Ishikawa (cell line): ENCODE data around the gene SLC24A2.

Experiments
- CEBPB ChIP-seq: IDR thresholded peaks from 2 replicates; pipeline ENCODE4 v1.6.1; 2012
- CREB1 ChIP-seq: IDR thresholded peaks from 2 replicates; pipeline ENCODE4 v1.6.1; 2012; ENCODE audit warnings: low read depth
- EGR1 ChIP-seq: IDR thresholded peaks from 2 replicates; pipeline ENCODE4 v1.6.1; 2012
- EP300 ChIP-seq: IDR thresholded peaks from 2 replicates; pipeline ENCODE4 v1.6.1; 2012; ENCODE audit warnings: borderline replicate concordance
- FOXM1 ChIP-seq: IDR thresholded peaks from 2 replicates; pipeline ENCODE4 v1.6.1; 2012; ENCODE audit warnings: low read depth, borderline replicate concordance
- NFIC ChIP-seq: IDR thresholded peaks from 2 replicates; pipeline ENCODE4 v1.6.1; 2012
- RAD21 ChIP-seq: IDR thresholded peaks from 2 replicates; pipeline ENCODE4 v1.6.1; 2012; ENCODE audit warnings: low read depth
- TAF1 ChIP-seq: IDR thresholded peaks from 2 replicates; pipeline ENCODE4 v1.6.1; 2012; ENCODE audit warnings: low read depth, mild to moderate bottlenecking
- TCF12 ChIP-seq: IDR thresholded peaks from 2 replicates; pipeline ENCODE4 v1.6.1; 2012; ENCODE audit warnings: low read depth
- TEAD4 ChIP-seq: IDR thresholded peaks from 2 replicates; pipeline ENCODE4 v1.6.1; 2012
- YY1 ChIP-seq: IDR thresholded peaks from 2 replicates; pipeline ENCODE4 v1.6.1; 2012; ENCODE audit warnings: low read depth
- ZBTB7A ChIP-seq: IDR thresholded peaks from 2 replicates; pipeline ENCODE4 v1.6.1; 2012; ENCODE audit warnings: low read depth
- TF ChIP-seq, protein P1 (sequence below): IDR thresholded peaks from 2 replicates; pipeline ENCODE4 v1.6.1; 2012
- TF ChIP-seq, protein P2 (sequence below): IDR thresholded peaks from 2 replicates; pipeline ENCODE4 v1.6.1; 2012
- TF ChIP-seq, protein P3 (sequence below): IDR thresholded peaks from 2 replicates; pipeline ENCODE4 v1.6.1; 2012; ENCODE audit warnings: low read depth, mild to moderate bottlenecking

The SLC24A2 gene

DNA sequence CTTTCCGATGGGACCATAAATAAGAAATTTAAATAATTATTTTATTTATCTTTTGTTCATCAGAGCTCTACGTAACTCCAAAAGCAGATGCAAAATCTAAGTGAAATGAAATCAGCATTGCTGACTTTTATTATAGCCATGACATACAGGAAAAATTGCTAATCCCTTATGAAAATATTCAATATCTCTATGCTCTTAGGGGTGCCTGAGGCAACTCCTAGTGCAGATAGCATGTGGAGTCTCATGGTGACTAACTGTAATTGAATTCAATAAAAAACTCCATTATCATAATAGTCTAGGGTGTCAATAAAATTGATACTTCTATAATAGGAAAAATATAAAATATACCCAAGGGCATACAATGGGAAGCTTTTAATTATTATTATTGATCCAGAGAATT lies 42.6 kb downstream of the SLC24A2 start:
- TF ChIP-seq TEAD4, result no peak
- TF ChIP-seq EP300, result no peak
- no peak for TF ChIP-seq NFIC
- TF ChIP-seq ZBTB7A, result no peak
- no peak for TF ChIP-seq YY1
- TF ChIP-seq TAF1, result no peak
- TF ChIP-seq RAD21, result no peak
- TF ChIP-seq, protein P1, sequence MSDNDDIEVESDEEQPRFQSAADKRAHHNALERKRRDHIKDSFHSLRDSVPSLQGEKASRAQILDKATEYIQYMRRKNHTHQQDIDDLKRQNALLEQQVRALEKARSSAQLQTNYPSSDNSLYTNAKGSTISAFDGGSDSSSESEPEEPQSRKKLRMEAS, result no peak
- TF ChIP-seq TCF12, result no peak
- TF ChIP-seq, protein P2, sequence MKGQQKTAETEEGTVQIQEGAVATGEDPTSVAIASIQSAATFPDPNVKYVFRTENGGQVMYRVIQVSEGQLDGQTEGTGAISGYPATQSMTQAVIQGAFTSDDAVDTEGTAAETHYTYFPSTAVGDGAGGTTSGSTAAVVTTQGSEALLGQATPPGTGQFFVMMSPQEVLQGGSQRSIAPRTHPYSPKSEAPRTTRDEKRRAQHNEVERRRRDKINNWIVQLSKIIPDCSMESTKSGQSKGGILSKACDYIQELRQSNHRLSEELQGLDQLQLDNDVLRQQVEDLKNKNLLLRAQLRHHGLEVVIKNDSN, result no peak
- no peak for TF ChIP-seq EGR1
- TF ChIP-seq CEBPB, result no peak
- TF ChIP-seq, protein P3, sequence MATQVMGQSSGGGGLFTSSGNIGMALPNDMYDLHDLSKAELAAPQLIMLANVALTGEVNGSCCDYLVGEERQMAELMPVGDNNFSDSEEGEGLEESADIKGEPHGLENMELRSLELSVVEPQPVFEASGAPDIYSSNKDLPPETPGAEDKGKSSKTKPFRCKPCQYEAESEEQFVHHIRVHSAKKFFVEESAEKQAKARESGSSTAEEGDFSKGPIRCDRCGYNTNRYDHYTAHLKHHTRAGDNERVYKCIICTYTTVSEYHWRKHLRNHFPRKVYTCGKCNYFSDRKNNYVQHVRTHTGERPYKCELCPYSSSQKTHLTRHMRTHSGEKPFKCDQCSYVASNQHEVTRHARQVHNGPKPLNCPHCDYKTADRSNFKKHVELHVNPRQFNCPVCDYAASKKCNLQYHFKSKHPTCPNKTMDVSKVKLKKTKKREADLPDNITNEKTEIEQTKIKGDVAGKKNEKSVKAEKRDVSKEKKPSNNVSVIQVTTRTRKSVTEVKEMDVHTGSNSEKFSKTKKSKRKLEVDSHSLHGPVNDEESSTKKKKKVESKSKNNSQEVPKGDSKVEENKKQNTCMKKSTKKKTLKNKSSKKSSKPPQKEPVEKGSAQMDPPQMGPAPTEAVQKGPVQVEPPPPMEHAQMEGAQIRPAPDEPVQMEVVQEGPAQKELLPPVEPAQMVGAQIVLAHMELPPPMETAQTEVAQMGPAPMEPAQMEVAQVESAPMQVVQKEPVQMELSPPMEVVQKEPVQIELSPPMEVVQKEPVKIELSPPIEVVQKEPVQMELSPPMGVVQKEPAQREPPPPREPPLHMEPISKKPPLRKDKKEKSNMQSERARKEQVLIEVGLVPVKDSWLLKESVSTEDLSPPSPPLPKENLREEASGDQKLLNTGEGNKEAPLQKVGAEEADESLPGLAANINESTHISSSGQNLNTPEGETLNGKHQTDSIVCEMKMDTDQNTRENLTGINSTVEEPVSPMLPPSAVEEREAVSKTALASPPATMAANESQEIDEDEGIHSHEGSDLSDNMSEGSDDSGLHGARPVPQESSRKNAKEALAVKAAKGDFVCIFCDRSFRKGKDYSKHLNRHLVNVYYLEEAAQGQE, result no peak
- no peak for TF ChIP-seq CREB1
- no peak for TF ChIP-seq FOXM1

GRCh38 chr9:19741178-19741577 lies 47.7 kb downstream of the SLC24A2 start:
- TF ChIP-seq EP300, result no peak
- no peak for TF ChIP-seq TAF1
- no peak for TF ChIP-seq CEBPB
- no peak for TF ChIP-seq FOXM1
- TF ChIP-seq TEAD4, result no peak
- TF ChIP-seq CREB1, result no peak
- no peak for TF ChIP-seq NFIC
- TF ChIP-seq EGR1, result no peak
- TF ChIP-seq, protein P1, result no peak
- TF ChIP-seq, protein P3, result no peak
- no peak for TF ChIP-seq RAD21
- TF ChIP-seq YY1, result no peak
- TF ChIP-seq, protein P2, result no peak
- no peak for TF ChIP-seq ZBTB7A
- TF ChIP-seq TCF12, result no peak
